ENCODE results near the gene TMEM8B. TPM values are rescaled to one million over a fixed set of nuclear protein-coding genes. Genes with fewer than 3 reads are reported as not detected.

TMEM8B gene, protein sequence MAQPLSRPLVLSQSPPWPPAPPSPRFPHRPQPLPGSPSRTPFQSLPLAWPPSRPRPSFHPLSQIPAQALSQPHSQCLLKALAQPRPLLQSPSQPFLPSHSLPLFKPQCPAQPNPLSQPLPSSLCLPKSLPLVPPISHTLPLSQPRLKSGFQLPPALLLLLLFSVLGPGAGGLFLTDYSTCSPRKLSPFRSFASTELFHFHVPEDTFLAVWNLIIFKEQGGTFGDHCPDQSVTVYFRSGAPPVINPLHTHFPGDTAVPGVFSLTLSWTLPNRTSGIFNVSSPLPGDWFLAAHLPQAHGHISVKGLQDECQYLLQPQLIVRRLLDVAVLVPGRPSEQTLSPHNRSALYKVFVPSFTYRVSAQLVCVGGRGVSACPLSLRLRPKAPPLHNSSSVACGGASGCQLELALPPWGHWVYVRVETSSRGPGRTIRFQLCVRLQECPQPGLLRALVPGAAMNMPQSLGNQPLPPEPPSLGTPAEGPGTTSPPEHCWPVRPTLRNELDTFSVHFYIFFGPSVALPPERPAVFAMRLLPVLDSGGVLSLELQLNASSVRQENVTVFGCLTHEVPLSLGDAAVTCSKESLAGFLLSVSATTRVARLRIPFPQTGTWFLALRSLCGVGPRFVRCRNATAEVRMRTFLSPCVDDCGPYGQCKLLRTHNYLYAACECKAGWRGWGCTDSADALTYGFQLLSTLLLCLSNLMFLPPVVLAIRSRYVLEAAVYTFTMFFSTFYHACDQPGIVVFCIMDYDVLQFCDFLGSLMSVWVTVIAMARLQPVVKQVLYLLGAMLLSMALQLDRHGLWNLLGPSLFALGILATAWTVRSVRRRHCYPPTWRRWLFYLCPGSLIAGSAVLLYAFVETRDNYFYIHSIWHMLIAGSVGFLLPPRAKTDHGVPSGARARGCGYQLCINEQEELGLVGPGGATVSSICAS
- polyA plus RNA-seq: 7.1 and 9.0 TPM in 2 replicates

DNA sequence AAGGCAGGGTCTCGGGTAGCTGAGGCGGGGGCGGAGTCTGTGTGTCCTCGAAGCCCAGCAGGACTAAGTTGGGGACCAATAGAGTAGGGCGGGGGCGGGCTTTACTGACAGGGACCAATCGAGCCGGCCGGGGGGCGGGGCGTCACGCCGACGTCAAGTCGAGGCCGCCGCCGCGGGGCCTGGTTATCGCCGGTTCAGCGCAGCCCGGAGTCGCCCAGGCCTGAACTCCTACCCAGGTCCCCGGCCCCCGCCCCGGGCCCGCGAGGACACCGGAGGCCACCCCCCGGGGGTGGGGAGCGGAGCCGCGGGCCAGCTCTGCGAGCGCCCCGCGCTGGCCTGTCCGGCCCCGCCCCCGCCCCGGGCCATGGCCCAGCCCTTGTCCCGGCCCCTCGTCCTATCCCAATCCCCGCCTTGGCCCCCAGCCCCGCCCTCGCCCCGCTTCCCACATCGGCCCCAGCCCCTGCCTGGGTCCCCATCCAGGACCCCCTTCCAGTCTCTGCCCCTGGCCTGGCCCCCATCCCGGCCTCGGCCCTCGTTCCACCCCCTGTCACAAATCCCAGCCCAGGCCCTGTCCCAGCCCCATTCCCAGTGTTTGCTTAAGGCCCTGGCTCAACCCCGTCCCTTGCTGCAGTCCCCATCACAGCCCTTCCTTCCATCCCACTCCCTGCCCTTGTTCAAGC is at the start of gene TMEM8B:
Gene TMEM8B, plus strand, starts transcription at position 145 of the 680 bp plus-strand sequence. Its CDS starts 220 bp downstream, at position 365.

DNA sequence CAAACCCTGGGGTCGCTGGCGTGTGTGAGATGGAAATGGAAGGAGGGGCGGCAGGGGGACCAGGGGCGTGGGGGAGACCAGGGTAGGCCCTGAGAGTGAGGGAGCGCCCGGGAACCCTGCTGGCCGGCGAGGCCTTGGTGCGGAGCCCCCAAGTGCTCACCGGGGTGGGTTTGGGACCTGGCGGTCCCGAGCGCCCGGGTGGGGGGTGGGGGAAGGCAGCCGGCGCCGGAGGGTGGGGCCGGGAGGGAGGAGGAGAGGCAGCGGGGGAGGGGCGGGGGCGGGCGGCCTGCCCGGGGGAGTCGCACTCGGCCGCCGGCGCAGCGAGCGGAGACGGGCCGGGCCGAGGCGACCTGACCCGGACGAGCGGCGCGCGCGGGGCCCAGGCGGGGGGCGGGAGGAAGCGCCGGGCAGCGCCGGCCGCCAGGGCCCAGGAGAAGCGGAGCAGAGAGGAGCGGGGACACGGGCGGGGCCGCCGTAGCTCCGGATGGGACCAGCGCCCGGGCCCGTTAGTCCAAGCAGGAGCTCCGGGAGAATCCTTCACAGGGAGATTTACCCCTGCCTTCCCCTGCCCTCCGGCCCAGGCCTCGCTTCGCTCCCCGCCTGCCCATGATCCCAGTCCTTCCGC is 37.6 kb upstream of the TMEM8B start, which contains the start of gene NPR2:
Gene NPR2, plus strand, starts transcription at position 295 of the 625 bp plus-strand sequence. CDS start 818 bp downstream, outside the sequence.

GRCh38 chr9:35812025-35812602 is 16.9 kb upstream of the TMEM8B start, which contains the start of gene SPAG8:
TSS of gene SPAG8 (minus strand) at chr9:35812262. CDS start at chr9:35812147, 115 bp downstream.

DNA sequence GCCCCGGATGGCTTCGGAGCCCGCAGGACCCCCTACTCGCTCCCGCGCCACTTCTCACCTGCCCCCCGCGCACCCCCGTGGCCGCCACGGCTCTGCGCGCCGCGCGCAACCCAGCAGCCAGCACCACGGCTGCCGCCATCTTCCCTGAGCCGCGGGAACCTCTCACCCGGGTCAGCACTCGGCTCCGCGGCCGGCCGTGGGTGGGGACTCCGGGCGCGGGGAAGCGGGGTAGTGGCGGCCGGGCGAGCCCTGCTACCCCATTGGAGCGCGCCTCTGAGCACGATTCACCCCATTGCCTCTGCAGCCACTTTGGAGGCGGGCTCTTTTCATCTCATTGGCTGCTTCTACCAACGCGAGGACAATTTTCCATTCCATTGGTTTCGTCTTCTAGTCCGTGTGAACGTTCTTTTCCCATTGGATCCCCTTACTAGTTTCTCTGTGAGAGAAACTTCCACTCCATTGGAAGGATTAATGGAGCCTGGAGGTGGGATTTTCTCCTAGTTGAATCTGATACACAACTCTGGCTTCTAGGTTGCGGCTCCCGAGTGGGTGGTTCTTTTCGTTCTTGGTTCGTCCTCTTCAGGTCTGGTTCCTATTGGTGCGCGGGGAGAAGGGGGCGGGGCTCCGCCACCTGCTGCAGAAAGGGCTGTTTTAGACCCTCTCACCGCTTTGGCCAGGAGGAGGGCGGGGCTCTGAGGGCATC is 14.0 kb upstream of the TMEM8B start, which contains the start of gene HINT2:
Gene HINT2, minus strand, starts transcription at position 202 of the 703 bp plus-strand sequence. Its CDS starts 63 bp downstream, at position 139.

GRCh38 chr9:35828716-35829083 is 328 bp upstream of the TMEM8B start, which contains the start of gene FAM221B:
TSS of gene FAM221B (minus strand) at chr9:35828732. CDS start at chr9:35826161, 2,571 bp downstream.

GRCh38 chr9:35870351-35870923 is 41.4 kb downstream of the TMEM8B start, which contains the start of gene OR13J1:
TSS of gene OR13J1 (minus strand) at chr9:35870401. CDS start at chr9:35870401, 0 bp downstream.

DNA sequence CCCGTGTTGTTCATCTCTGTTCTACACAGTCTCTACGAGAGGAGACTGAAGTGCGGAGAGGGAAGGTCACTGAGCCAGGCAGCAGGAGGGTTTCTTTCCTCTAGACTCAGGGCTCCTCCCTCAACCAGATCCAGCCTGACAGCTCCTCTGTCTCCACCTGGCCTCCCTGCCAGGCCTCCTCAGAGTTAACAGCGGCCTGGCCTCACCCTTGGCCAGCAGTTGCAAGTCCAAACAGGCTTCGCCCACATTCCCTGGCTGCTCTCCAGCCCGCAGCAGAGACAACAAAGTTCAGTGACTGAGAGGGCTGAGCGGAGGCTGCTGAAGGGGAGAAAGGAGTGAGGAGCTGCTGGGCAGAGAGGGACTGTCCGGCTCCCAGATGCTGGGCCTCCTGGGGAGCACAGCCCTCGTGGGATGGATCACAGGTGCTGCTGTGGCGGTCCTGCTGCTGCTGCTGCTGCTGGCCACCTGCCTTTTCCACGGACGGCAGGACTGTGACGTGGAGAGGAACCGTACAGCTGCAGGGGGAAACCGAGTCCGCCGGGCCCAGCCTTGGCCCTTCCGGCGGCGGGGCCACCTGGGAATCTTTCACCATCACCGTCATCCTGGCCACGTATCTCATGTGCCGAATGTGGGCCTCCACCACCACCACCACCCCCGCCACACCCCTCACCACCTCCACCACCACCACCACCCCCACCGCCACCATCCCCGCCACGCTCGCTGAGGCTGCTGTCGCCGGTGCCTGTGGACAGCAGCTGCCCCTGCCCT is 77.1 kb downstream of the TMEM8B start, which contains the start of gene HRCT1:
Gene HRCT1, plus strand, starts transcription at position 291 of the 768 bp plus-strand sequence. Its CDS starts 86 bp downstream, at position 377.

GRCh38 chr9:35909274-35909673 is 80.2 kb downstream of the TMEM8B start, which contains the start of gene SPAAR:
TSS of gene SPAAR (plus strand) at chr9:35909490. CDS start at chr9:35910464, 974 bp downstream.

Other genes with a start within 250 kb of the TMEM8B start
- gene TESK1, start 224.0 kb upstream of the TMEM8B start, polyA plus RNA-seq: 2.9 and 3.3 TPM in 2 replicates
- gene CD72, start 210.8 kb upstream of the TMEM8B start, polyA plus RNA-seq: not detected in 2 replicates
- gene SIT1, start 178.3 kb upstream of the TMEM8B start, polyA plus RNA-seq: not detected in 2 replicates
- not detected in 2 replicates for gene RMRP, start 171.2 kb upstream of the TMEM8B start, polyA plus RNA-seq
- gene CCDC107, start 170.9 kb upstream of the TMEM8B start, polyA plus RNA-seq: 6.2 and 18.5 TPM in 2 replicates
- 0.21 TPM in 1 of 2 replicates, not detected in the other for gene ARHGEF39, start 164.0 kb upstream of the TMEM8B start, polyA plus RNA-seq
- gene CA9, start 155.3 kb upstream of the TMEM8B start, polyA plus RNA-seq: not detected in 2 replicates
- 11.3 and 17.9 TPM in 2 replicates for gene TPM2, start 139.3 kb upstream of the TMEM8B start, polyA plus RNA-seq
- gene TLN1, start 97.0 kb upstream of the TMEM8B start, polyA plus RNA-seq: 0.22 and 1.1 TPM in 2 replicates
- gene CREB3, start 96.6 kb upstream of the TMEM8B start, polyA plus RNA-seq: 14.3 and 17.7 TPM in 2 replicates
- gene GBA2, start 80.0 kb upstream of the TMEM8B start, polyA plus RNA-seq: 41.6 and 47.0 TPM in 2 replicates
- 0.98 and 2.6 TPM in 2 replicates for gene RGP1, start 79.9 kb upstream of the TMEM8B start, polyA plus RNA-seq
- gene MSMP, start 75.0 kb upstream of the TMEM8B start, polyA plus RNA-seq: 5.6 TPM in 1 of 2 replicates, not detected in the other
- gene NPR2, start 37.6 kb upstream of the TMEM8B start, polyA plus RNA-seq: 13.5 and 29.0 TPM in 2 replicates
- 1.3 and 6.8 TPM in 2 replicates for gene SPAG8, start 17.0 kb upstream of the TMEM8B start, polyA plus RNA-seq
- gene HINT2, start 14.2 kb upstream of the TMEM8B start, polyA plus RNA-seq: 14.5 and 34.4 TPM in 2 replicates
- gene FAM221B, start 496 bp upstream of the TMEM8B start, polyA plus RNA-seq: not detected in 2 replicates
- gene OR13J1, start 41.2 kb downstream of the TMEM8B start, polyA plus RNA-seq: not detected in 2 replicates
- not detected in 2 replicates for gene HRCT1, start 77.0 kb downstream of the TMEM8B start, polyA plus RNA-seq
- gene SPAAR, start 80.3 kb downstream of the TMEM8B start, polyA plus RNA-seq: 0.42 and 0.52 TPM in 2 replicates
- not detected in 2 replicates for gene OR2S2, start 128.9 kb downstream of the TMEM8B start, polyA plus RNA-seq
- gene RECK, start 207.7 kb downstream of the TMEM8B start, polyA plus RNA-seq: 3.4 and 4.3 TPM in 2 replicates

Measured in Purkinje cell (primary cell).